Common myeloid progenitor, CD34-positive (primary cell): Measurements from ENCODE around the gene TTC34.

Source experiments
- CTCF ChIA-PET: fragments of 350-600 bp; sonication (Branson Sonifier 250); formaldehyde crosslinking; loops from one replicate; lab custom pipeline; 2021; ENCODE audit warnings: antibody characterized with exemption; lab: Charles Lee
- POLR2A ChIA-PET: fragments of 350-600 bp; sonication (Branson Sonifier 250); formaldehyde crosslinking; loops from one replicate; lab custom pipeline; 2021; ENCODE audit warnings: antibody characterized with exemption; lab: Charles Lee
- DNase-seq, 3 donors: peaks; one replicate each; pipeline versions ENCODE4 v3.0.0 to v3.0.0-alpha.2; 2013
- H3K27ac ChIP-seq, 2 experiments: 1 replicate in 1 of 2; 2 replicates in 1 of 2; pipeline ENCODE4 v1.7.0; 2013; ENCODE audit warnings: inconsistent platforms in 2 of 2, low read length in 2 of 2, mild to moderate bottlenecking in 2 of 2, low read depth in 1 of 2, moderate library complexity in 1 of 2; ENCODE audit not compliant: severe bottlenecking in 2 of 2, insufficient read depth in 1 of 2, poor library complexity in 1 of 2
- H3K27me3 ChIP-seq, 5 experiments: replicated peaks in 2 of 5; 1 replicate in 3 of 5; 2 replicates in 2 of 5; pipeline versions ENCODE4 v1.6.1 to v1.7.0; 2013; ENCODE audit warnings: low read length in 4 of 5, mild to moderate bottlenecking in 2 of 5, moderate library complexity in 2 of 5, inconsistent platforms in 1 of 5; ENCODE audit not compliant: insufficient read depth in 5 of 5, control insufficient read depth in 4 of 5
- H3K36me3 ChIP-seq, 4 experiments: 1 replicate in 2 of 4; 2 replicates in 2 of 4; pipeline versions ENCODE4 v1.6.1 to v1.7.0; 2013; ENCODE audit warnings: low read length in 3 of 4, control low read depth in 1 of 4, mild to moderate bottlenecking in 1 of 4; ENCODE audit not compliant: control insufficient read depth in 4 of 4, insufficient read depth in 4 of 4
- H3K4me1 ChIP-seq, 4 experiments: 1 replicate in 3 of 4; 2 replicates in 1 of 4; pipeline versions ENCODE4 v1.6.1 to v1.7.1; 2013; ENCODE audit warnings: low read length in 3 of 4, mild to moderate bottlenecking in 3 of 4, control low read depth in 1 of 4, inconsistent platforms in 1 of 4, moderate library complexity in 1 of 4; ENCODE audit not compliant: control insufficient read depth in 4 of 4, insufficient read depth in 4 of 4; ENCODE audit errors: control extremely low read depth in 1 of 4
- H3K4me3 ChIP-seq, 7 experiments: 1 replicate in 4 of 7; 2 replicates in 3 of 7; pipeline versions ENCODE4 v1.5.1 to v1.7.0; 2013; ENCODE audit warnings: mild to moderate bottlenecking in 7 of 7, low read length in 6 of 7, moderate library complexity in 6 of 7, inconsistent platforms in 2 of 7, low read depth in 2 of 7, control low read depth in 1 of 7; ENCODE audit not compliant: insufficient read depth in 4 of 7, control insufficient read depth in 1 of 7; ENCODE audit errors: extremely low read depth in 1 of 7
- H3K9me3 ChIP-seq, 5 experiments: 1 replicate in 4 of 5; 2 replicates in 1 of 5; pipeline versions ENCODE4 v1.6.1 to v1.7.1; 2013; ENCODE audit warnings: low read length in 4 of 5, mild to moderate bottlenecking in 2 of 5, inconsistent platforms in 1 of 5, low read depth in 1 of 5, moderate library complexity in 1 of 5; ENCODE audit not compliant: control insufficient read depth in 4 of 5, insufficient read depth in 2 of 5; ENCODE audit errors: control extremely low read depth in 1 of 5
- WGBS: methylation state at CpG from one replicate; pipeline ENCODE4 v1.1.5; 2013; ENCODE audit not compliant: insufficient coverage; 5-methylcytosine and 5-hydroxymethylcytosine counted together

TTC34 gene

GRCh38 chr1:2602311-2602835, 199.1 kb downstream of the TTC34 start:
- ChIA-PET POLR2A (no interaction called here), CTCF (no interaction called here)
- H3K4me1 ChIP-seq = peaks cover 0 to under 1% (median 0%) of the 10 kb centered on the region in 4 experiments
- H3K36me3 ChIP-seq = no peaks in the 10 kb centered on the region
- H3K27ac ChIP-seq = no peak overlapping the region
- WGBS = 89% methylated on average over 11 of the region's 15 CpGs
- DNase-seq = no peak
- peaks cover 0 to 21% (median 0%) of the 10 kb centered on the region in 5 experiments for H3K27me3 ChIP-seq
- H3K4me3 ChIP-seq = no peak overlapping the region
- peaks cover 0 to 8% (median 6%) of the 10 kb centered on the region in 5 experiments for H3K9me3 ChIP-seq

- Histone ChIP-seq H3K36me3 (no peaks in the 10 kb centered on the region), H3K9me3 (peaks cover 0 to 8% (median 6%) of the 10 kb centered on the region in 5 experiments), H3K27me3 (peaks cover 0 to 21% (median 0%) of the 10 kb centered on the region in 5 experiments), H3K4me1 (peaks cover 0 to 2% (median 0%) of the 10 kb centered on the region in 4 experiments), H3K27ac (no peak overlapping the region), H3K4me3 (no peak overlapping the region)
- WGBS = 87% methylated on average over 11 of the region's 18 CpGs
- ChIA-PET POLR2A (no interaction called here), CTCF (no interaction called here)
- DNase-seq = no peak
Measured at GRCh38 chr1:2601721-2602303, 199.7 kb downstream of the TTC34 start.

- H3K36me3 ChIP-seq = no peaks in the 10 kb centered on the region
- CTCF ChIA-PET = interaction anchor here (0.9 kb wide), 1 partner anchor 13 kb away, joined by 6 read pairs; no protein-coding TSS in a partner anchor
- H3K4me1 ChIP-seq = peaks cover 0 to 13% (median 4%) of the 10 kb centered on the region in 4 experiments
- DNase-seq = no peak
- H3K27ac ChIP-seq = no peak overlapping the region
- H3K27me3 ChIP-seq = peaks cover 0 to 18% (median 0%) of the 10 kb centered on the region in 5 experiments
- POLR2A ChIA-PET = no interaction called here
- H3K4me3 ChIP-seq = no peak overlapping the region
- peaks cover 0 to 8% (median 6%) of the 10 kb centered on the region in 5 experiments for H3K9me3 ChIP-seq
- WGBS = no CpG with 5 or more reads among the region's 3 CpGs
Measured at GRCh38 chr1:2598329-2598931, 203.1 kb downstream of the TTC34 start.

GRCh38 chr1:2597441-2598328, 203.8 kb downstream of the TTC34 start:
- Histone ChIP-seq H3K27ac (no peak overlapping the region), H3K36me3 (no peaks in the 10 kb centered on the region), H3K9me3 (peaks cover 0 to 8% (median 6%) of the 10 kb centered on the region in 5 experiments), H3K27me3 (peaks cover 0 to 18% (median 0%) of the 10 kb centered on the region in 5 experiments), H3K4me1 (peaks cover 0 to 20% (median 4%) of the 10 kb centered on the region in 4 experiments), H3K4me3 (no peak overlapping the region)
- ChIA-PET CTCF (interaction anchor here (0.6 to 0.9 kb wide), 2 partner anchors 12 kb away, joined by 3 to 6 read pairs; no protein-coding TSS in a partner anchor), POLR2A (no interaction called here)
- DNase-seq = no peak
- 82% methylated on average over 33 of the region's 34 CpGs for WGBS

GRCh38 chr1:2596530-2597333, 204.8 kb downstream of the TTC34 start:
- Histone ChIP-seq H3K4me1 (peaks cover 0 to 22% (median 4%) of the 10 kb centered on the region in 4 experiments), H3K36me3 (no peaks in the 10 kb centered on the region), H3K27me3 (peaks cover 0 to 12% (median 0%) of the 10 kb centered on the region in 5 experiments), H3K27ac (no peak overlapping the region), H3K9me3 (peaks cover 0 to 8% (median 6%) of the 10 kb centered on the region in 5 experiments), H3K4me3 (no peak overlapping the region)
- POLR2A ChIA-PET = no interaction called here
- no peak for DNase-seq
- WGBS = 89% methylated on average over 17 of the region's 28 CpGs
- CTCF ChIA-PET = interaction anchor here (0.6 kb wide), 1 partner anchor 11 kb away, joined by 3 read pairs; no protein-coding TSS in a partner anchor

GRCh38 chr1:2595812-2596529, 205.5 kb downstream of the TTC34 start:
- Histone ChIP-seq H3K27me3 (peaks cover 0 to 10% (median 0%) of the 10 kb centered on the region in 5 experiments), H3K4me3 (no peak overlapping the region), H3K36me3 (no peaks in the 10 kb centered on the region), H3K9me3 (peaks cover 0 to 8% (median 6%) of the 10 kb centered on the region in 5 experiments), H3K4me1 (peaks cover 0 to 22% (median 4%) of the 10 kb centered on the region in 4 experiments), H3K27ac (no peak overlapping the region)
- ChIA-PET POLR2A (no interaction called here), CTCF (no interaction called here)
- no peak for DNase-seq
- WGBS = 92% methylated on average over 28 of the region's 31 CpGs
